GM12891 (cell line): ENCODE data around the gene C3.

Experiments used
- PAX5 ChIP-seq: IDR thresholded peaks from 2 replicates; pipeline ENCODE4 v1.6.1; 2011; ENCODE audit warnings: low read length, moderate library complexity, mild to moderate bottlenecking; ENCODE audit not compliant: insufficient read depth, severe bottlenecking
- POLR2A ChIP-seq: IDR thresholded peaks from 2 replicates; pipeline ENCODE4 v1.6.1; 2011; ENCODE audit warnings: low read depth, low read length, control low read depth
- SPI1 ChIP-seq: IDR thresholded peaks from 2 replicates; pipeline ENCODE4 v1.6.1; 2011; ENCODE audit warnings: low read depth, low read length, control low read depth

DNA sequence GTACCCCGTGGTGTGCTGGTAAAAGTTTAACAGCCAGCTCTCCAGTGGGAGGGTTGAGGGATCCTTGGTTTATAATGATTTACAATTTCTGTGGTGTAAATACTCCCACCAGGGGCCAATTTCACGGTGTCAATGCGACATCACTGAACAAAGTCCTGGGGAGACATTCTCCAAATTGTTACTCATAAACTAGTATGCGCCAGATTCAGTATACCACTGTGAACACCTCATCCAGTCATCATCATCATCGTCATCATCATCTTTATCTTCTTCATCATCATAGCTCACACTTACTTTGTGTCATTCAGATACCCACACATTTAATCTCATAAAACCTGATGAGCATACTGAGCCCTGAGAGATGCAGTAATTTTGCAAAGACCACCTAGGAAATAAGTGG, 33.3 kb downstream of the C3 start:
- no peak for TF ChIP-seq PAX5
- no peak for TF ChIP-seq SPI1
- TF ChIP-seq POLR2A: no peak
